Inflammatory macrophage (primary cell): ENCODE data around the gene GAB4.

Experiments
- DNase-seq, 2 donors: peaks; one replicate each; pipeline ENCODE4 v3.0.0-alpha.2; 2020 to 2022

Gene GAB4

DNA sequence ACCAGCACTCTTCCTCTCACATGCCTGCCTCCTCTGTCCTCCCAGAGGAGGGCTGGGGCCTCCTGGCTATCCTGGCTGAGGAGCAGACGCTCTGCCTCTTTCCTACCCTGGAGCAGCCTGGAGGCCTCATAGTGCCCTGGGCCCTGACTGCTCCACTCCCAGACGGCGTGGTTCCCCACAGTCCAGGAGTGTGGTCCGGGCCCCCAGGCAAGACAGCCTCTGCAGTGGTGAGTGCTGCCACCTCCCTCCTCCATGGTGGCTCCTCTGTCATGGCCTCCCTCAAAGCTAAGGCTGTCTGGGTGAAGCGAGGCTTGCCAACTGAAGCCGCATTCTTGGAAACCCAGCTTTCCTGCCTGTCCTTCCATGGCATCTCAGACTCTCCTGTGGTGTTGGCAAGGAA, 19.8 kb downstream of the GAB4 start:
- no peak for DNase-seq

GRCh38 chr22:16987822-16988221, 20.2 kb downstream of the GAB4 start:
- no peak for DNase-seq

DNA sequence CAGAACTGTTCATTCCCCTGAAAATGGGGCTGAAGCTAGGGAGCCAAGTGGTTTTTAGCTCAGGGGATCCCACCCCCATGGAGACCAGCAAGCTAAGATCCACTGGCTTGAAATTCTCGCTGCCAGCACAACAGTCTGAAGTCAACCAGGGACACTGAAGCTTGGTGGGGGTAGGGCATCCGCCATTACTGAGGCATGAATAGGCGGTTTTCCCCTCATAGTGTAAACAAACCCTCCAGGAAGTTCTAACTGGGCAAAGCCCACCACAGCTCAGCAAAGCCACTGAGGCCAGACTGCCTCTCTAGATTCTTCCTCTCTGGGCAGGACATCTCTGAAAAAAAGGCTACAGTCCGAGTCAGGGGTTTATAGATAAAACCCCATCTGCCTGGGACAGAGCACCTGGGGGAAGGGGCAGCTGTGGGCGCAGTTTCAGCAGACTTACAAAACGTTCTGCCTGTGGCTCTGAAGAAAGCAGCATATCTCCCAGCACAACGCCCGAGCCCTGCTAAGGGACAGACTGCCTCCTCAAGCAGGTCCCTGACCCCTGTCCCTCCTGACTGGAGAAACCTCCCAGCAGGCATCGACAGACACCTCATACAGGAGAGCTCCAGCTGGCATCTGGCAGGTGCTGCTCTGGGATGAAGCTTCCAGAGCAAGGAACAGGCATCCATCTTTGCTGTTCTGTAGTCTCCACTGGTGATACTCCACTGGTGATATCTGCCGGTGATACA, 32.7 kb downstream of the GAB4 start:
- no peak for DNase-seq

DNA sequence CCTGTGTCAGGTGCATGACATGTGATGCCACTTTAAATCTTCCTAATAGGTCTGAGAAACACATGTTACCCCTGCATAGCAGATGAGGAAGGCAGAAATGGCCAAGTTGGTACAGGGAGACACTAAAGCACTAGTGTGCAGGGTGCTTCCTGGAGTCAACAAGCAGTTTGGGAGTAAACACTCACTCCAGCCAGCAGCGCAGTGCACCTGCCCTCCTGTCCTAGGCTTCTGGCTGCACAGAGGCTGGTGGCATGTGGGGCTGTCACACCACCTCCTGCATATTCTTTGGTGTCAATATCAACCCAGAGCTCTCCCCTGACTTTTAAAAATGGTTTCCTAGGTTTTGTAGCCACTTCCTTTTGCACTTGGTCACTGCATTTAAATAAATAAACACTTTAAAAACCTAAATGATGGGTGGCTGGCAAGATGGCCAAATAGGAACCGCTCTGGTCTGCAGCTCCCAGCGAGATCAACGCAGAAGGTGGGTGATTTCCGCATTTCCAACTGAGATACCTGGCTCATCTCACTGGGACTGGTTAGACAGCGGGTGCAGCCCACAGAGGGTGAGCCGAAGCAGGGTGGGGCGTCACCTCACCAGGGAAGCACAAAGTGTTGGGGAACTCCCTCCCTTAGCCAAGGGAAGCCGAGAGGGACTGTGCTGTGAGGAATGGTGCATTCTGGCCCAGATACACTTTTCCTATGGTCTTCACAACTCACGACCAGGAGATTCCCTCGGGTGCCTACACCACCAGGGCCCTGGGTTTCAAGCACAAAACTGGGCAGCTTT, 33.5 kb downstream of the GAB4 start:
- no peak for DNase-seq

DNA sequence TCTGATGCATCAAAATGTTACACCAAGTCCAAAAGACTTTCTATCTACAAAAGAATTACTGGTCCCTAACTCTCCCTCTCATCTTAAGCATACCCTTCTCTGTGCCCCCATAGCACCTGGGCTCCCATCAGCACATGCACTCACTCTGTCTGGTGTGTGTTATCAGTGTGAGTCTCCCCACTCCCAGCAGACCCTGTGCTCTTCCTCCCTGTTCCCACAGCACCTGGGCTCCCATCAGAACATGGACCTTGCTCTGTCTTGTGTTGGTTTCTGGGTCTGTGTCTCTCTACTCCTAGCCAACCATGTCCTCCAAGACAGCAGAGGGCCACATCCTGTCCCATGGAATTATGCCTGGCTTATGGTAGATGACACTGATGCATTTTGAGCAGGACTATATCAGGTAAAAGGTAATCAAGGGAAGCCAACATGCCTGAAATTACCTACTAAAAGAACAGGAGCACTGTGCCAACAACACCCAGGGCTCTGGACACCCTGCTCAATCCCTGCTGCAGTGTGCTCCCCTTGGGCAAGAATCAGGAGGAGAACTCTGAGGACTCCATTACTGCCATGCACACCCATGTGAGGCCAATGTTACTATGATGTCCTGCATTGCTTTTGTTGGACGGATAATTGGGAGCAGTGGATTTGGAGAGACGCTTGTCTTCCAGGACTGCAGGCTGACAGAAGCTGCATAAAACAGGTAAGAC, 34.3 kb downstream of the GAB4 start:
- DNase-seq: no peak

DNA sequence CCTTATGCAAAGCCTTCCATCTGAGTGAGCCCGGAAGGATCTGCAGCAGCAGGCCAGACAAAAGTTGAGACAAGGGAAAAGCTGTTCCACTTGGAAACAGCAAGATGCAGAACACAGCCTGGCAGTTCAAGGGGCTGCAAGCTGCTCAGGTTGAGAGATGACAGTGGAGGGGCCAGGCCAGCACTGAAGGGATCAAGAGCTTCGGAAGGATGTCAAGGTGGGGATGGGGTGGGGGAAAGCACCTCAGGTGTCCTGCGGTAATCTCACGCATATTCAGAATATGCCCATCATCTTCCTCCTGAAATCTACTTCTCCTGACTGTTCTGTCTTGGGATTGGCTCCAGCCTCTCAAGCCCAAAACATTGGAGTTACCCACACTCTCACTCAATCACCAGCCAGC, 35.7 kb downstream of the GAB4 start:
- no peak for DNase-seq

DNA sequence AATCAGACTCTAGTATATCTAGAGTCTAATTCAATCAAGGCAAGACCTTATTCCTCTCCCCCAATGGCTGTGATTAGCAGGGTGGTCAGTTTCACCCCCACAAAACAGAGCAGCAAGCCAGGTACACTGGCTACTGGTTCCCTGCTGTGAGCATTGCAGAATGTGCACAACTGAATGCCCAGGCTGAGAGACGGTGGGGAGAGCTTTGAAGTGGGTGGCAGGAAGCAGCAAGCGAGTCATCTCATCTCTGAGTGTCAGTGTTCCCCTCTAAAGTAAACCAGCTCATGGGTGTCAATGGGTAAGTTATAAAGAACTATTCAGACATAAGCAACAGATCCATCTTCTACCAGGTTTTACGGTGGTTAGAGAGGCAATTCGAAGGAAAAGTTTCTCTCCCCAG, 37.6 kb downstream of the GAB4 start:
- DNase-seq: peak in 1 of 2 donors; percentile 23

- no peak for DNase-seq
Measured at GRCh38 chr22:16969508-16970327, 38.3 kb downstream of the GAB4 start.

GRCh38 chr22:16968218-16968595, 39.8 kb downstream of the GAB4 start:
- DNase-seq: no peak

GRCh38 chr22:16967453-16968217, 40.4 kb downstream of the GAB4 start:
- no peak for DNase-seq

DNA sequence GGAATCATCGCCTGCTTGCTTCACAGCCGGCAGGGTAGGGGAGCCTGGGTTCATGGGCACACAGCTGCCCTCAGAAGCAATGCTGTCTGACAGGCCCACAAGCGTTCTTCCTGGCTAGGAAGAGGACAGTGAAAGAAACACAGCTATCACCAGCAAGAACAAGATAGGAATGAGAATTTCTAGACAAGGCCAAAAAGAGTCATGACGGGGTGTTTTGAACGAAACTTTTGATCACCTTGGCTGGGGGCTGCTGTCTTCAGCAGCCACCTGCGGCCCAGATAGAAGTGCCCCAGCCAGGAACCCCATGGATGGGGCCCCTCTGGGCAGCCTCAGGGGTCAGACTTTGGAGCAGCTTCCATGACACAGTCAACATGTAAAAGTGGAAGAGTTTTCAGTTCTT, 41.8 kb downstream of the GAB4 start:
- no peak for DNase-seq

- DNase-seq: no peak
Measured at GRCh38 chr22:16965560-16965959, 42.5 kb downstream of the GAB4 start.

DNA sequence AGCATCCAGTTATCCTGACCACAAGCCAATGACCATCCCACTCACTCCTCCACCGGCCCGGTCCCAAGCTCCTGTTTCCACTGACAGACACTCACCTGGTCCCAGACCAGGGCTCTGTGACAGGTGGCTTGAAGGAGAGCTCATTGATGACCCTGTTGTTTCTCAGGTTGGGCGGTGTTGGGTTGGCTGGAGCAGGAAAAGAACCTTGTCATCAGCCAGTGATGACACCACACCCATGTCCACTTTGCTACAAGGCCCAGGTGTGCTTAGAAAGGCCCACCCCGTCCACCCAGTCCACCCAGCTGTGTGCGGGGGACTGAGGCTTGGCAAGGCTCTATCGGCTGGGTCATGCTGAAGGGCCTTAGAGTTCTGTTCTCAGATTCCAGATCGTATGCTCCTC, 42.9 kb downstream of the GAB4 start:
- DNase-seq: no peak

GRCh38 chr22:16964366-16964765, 43.7 kb downstream of the GAB4 start:
- DNase-seq: no peak

GRCh38 chr22:16963189-16963945, 44.7 kb downstream of the GAB4 start:
- DNase-seq: no peak

DNA sequence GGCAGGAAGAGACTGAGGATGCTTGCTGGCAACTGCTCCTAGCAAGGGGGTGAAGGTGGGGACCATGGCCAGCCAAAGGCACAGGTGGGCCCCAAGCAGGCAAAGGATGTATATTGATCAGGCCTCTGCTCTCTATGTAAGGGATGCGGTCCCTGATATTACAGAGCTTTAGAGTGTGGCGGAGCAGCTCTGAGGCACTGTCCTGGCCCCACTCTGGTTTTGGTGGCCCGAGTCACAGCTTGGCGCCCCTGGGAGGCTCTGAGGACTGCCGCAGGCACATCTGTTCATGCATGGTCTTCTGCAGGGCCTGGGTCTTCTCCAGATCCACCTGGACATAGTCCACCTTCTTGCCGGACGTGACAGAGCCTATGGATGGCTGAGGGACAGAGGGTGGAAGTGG, 45.5 kb downstream of the GAB4 start:
- DNase-seq: no peak

DNA sequence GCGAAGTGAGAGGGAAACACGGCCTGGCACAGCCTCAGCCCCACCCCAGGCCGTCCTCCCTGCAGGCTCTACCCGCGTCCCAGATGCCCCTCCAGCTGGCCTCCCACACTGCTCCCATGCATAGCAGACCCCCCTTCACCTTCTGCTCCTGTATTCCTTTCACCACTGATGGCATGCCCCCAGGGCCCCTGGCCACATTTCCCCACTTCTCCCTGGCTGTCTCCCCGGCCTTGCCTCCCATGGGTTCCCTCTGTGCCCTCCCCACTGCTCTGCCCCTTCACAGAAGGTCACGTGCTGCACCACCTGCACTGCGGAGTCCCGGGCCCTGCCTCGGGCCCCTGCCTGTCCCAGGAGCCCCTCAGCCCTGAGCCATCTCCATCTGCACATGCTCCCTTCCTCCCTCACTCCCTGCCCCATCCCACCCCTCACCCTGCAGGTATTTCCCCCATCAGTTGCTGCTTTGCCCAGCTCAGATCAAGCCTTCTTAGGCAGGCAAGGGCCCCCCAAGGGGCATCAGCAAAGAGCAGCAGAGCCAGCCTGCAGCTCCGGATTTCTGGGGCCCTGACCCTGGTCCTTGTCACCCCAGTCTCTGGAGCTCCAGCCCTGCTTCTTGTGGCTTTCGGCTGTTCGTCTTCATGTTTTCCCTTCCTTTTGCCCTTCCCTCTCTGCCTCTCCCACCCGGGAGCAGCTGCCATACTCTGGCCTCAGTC, 46.4 kb downstream of the GAB4 start:
- no peak for DNase-seq

- DNase-seq: no peak
Measured at GRCh38 chr22:16960884-16961249, 47.2 kb downstream of the GAB4 start.

DNA sequence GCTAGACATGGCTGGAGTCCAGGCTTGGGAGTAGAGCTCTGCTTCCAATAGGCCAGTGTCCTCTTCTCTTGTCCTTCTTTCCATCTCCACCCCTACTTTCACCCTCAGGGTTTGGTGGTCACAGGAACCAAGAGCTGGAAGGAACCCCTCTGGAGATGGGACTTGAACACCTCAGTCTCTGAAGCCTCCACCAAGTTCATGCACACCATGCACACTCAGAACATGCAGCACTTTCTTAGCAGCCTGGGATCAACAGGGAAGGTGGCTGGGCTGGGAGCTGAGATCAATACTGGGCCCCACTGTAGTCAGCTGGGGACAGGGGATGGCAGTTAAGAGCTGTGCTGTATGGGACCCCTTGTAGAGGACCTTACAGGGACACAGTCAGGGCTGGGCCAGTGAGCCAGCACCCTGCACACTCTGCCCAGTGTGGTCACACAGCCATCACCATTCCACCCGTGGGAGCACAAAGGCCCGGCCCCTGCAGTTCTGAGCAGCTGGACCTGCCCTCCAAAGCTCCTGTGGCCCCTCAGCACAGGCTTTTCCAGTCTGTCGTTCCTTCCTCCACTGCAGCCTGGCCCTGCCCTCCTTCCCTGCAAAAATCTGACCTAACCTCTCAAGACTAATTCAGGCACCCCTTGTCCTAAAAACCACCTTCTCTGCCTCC, 47.7 kb downstream of the GAB4 start:
- no peak for DNase-seq

- no peak for DNase-seq
Measured at GRCh38 chr22:16959345-16959930, 48.6 kb downstream of the GAB4 start.
